HepG2 (cell line): Measurements from ENCODE around the gene CCDC174. TPM values are rescaled to one million over a fixed set of nuclear protein-coding genes. Genes with fewer than 3 reads are reported as not detected.

Experiments used
- ATAC-seq: fragments of 200-7000 bp; cut with Tn5 transposase; 3 replicates; pipeline ENCODE4 v1.9.1; 2020; ENCODE audit warnings: mild to moderate bottlenecking, moderate library complexity
- BruUV-seq: library from RNA; stranded (reverse); fragments of 400-500 nt; replicated peaks from 2 replicates; lab custom pipeline; 2021; lab: Mats Ljungman, UMichigan
- CTCF ChIA-PET: fragments of 300-600 bp; formaldehyde crosslinking; extraction: SDS; loops from one replicate; lab custom pipeline; 2021; ENCODE audit warnings: low total read pairs, inconsistent platforms, low intra/inter-chr PET ratio; lab: Yijun Ruan, JAX
- POLR2A ChIA-PET: fragments of 350-600 bp; sonication (Branson Sonifier 250); formaldehyde crosslinking; loops from one replicate; lab custom pipeline; 2020; ENCODE audit warnings: antibody characterized with exemption, inconsistent platforms; lab: Yijun Ruan, JAX
- DNase-seq: peaks from one replicate; pipeline ENCODE4 v3.0.0-alpha.2; 2015; ENCODE audit warnings: low spot score
- FAIRE-seq: peaks from 3 replicates; lab custom pipeline; 2011; peaks lifted over from hg19 to GRCh38; lab: Jason Lieb, UNC
- H2AFZ ChIP-seq: one replicate; pipeline ENCODE4 v1.6.1; 2011; ENCODE audit warnings: low read length, inconsistent platforms
- H3K27ac ChIP-seq: fragments of 300-600 bp; 3 replicates; pipeline ENCODE4 v1.8.0; 2011; ENCODE audit warnings: mixed run types, mild to moderate bottlenecking, mixed read lengths, low read length, inconsistent platforms; ENCODE audit not compliant: insufficient read depth; ENCODE audit errors: extremely low read length
- H3K27me3 ChIP-seq, 2 experiments: fragments of 200-600 bp in 1 of 2; 2 replicates in 1 of 2; 3 replicates in 1 of 2; pipeline versions ENCODE4 v1.6.0 to v1.8.0; 2011; ENCODE audit warnings: low read length in 2 of 2, mild to moderate bottlenecking in 2 of 2, moderate library complexity in 2 of 2, inconsistent platforms in 1 of 2; ENCODE audit not compliant: insufficient read depth in 2 of 2, control insufficient read depth in 1 of 2
- H3K36me3 ChIP-seq, 2 experiments: fragments of 200-600 bp in 1 of 2; replicated peaks in 1 of 2; 2 replicates in 1 of 2; 3 replicates in 1 of 2; pipeline versions ENCODE4 v1.5.1 to v1.8.0; 2011; ENCODE audit warnings: low read length in 2 of 2, inconsistent platforms in 1 of 2; ENCODE audit not compliant: insufficient read depth in 2 of 2, control insufficient read depth in 1 of 2
- H3K4me1 ChIP-seq: 2 replicates; pipeline ENCODE4 v1.5.1; 2012; ENCODE audit warnings: low read length, inconsistent platforms; ENCODE audit not compliant: insufficient read depth
- H3K4me2 ChIP-seq: 2 replicates; pipeline ENCODE4 v1.6.0; 2011; ENCODE audit warnings: low read depth, low read length, inconsistent platforms
- H3K4me3 ChIP-seq, 3 experiments: fragments of 200-600 bp in 1 of 3; sonication (generic), shearing (Covaris generic) in 1 of 3; replicated peaks in 1 of 3; 2 replicates each; pipeline ENCODE4 v1.5.1; 2011 to 2016; ENCODE audit warnings: low read length in 3 of 3, inconsistent platforms in 2 of 3, low read depth in 2 of 3, mild to moderate bottlenecking in 2 of 3, control low read depth in 1 of 3, mixed read lengths in 1 of 3; ENCODE audit not compliant: insufficient read depth in 1 of 3
- H3K79me2 ChIP-seq: one replicate; pipeline ENCODE4 v1.6.1; 2011; ENCODE audit warnings: low read length, inconsistent platforms; ENCODE audit not compliant: insufficient read depth
- H3K9ac ChIP-seq: 2 replicates; pipeline ENCODE4 v1.6.0; 2011; ENCODE audit warnings: mild to moderate bottlenecking, low read depth, low read length, inconsistent platforms; ENCODE audit not compliant: insufficient read depth
- H3K9me3 ChIP-seq: 2 replicates; pipeline ENCODE4 v1.5.1; 2012; ENCODE audit warnings: mild to moderate bottlenecking, low read length
- H4K20me1 ChIP-seq: 2 replicates; pipeline ENCODE4 v1.6.0; 2011; ENCODE audit warnings: inconsistent platforms, mild to moderate bottlenecking, low read length, moderate library complexity; ENCODE audit not compliant: insufficient read depth
- HBP1 ChIP-seq: IDR thresholded peaks from 2 replicates; pipeline ENCODE4 v1.6.1; 2016; ENCODE audit warnings: low read depth, control low read depth
- JUND ChIP-seq: sonication (generic); formaldehyde crosslinking; IDR thresholded peaks from 2 replicates; pipeline ENCODE4 v1.8.0; 2022; ENCODE audit warnings: mild to moderate bottlenecking, missing genetic modification reagents
- ONECUT2 ChIP-seq: sonication (generic); formaldehyde crosslinking; IDR thresholded peaks from 2 replicates; pipeline ENCODE4 v1.4.0; 2020; ENCODE audit warnings: missing genetic modification reagents
- TAF1 ChIP-seq: sonication (generic); formaldehyde crosslinking; IDR thresholded peaks from 2 replicates; pipeline ENCODE4 v1.4.0; 2020; ENCODE audit warnings: missing genetic modification reagents
- TSC22D2 ChIP-seq: sonication (generic); formaldehyde crosslinking; IDR thresholded peaks from 2 replicates; pipeline ENCODE4 v1.5.1; 2020; ENCODE audit warnings: missing genetic modification reagents, mild to moderate bottlenecking, borderline replicate concordance
- ZNF629 ChIP-seq: sonication (generic); formaldehyde crosslinking; conservative IDR thresholded peaks from 2 replicates; pipeline ENCODE4 v1.5.0; 2020; ENCODE audit warnings: missing genetic modification reagents
- ZNF7 ChIP-seq: IDR thresholded peaks from 2 replicates; pipeline ENCODE4 v1.6.1; 2016; ENCODE audit warnings: missing biosample characterization, missing genetic modification reagents
- WGBS: methylation state at CpG from one replicate; pipeline ENCODE4 v1.1.6; 2017; ENCODE audit warnings: low lambda C conversion rate; 5-methylcytosine and 5-hydroxymethylcytosine counted together
- in situ Hi-C: cut with HindIII; loops from 2 replicates; pipeline ENCODE4 v1.10.0; 2017; ENCODE audit warnings: low pct_unique_long_range_greater_than_20kb; ENCODE audit not compliant: extremely low pct_ligation_motif_present
- intact Hi-C: fragments of 100-400 bp; cut with micrococcal nuclease; formaldehyde crosslinking; loops from one replicate; pipeline ENCODE4 v1.10.0; 2022; ENCODE audit not compliant: unreplicated experiment
- polyA plus RNA-seq, 8 experiments: library from polyadenylated mRNA; depleted of rRNA in 3 of 8; stranded (reverse) in 7 of 8; unstranded in 1 of 8; fragments of >200 nt; fragmentation: Illumina TruSeq in 4 of 8; extraction: Trizol in 4 of 8; gene quantifications; 2 replicates each; pipeline versions ENCODE4 v1.2.1 to v1.2.3, GENCODE V29; 2011 to 2016; ENCODE audit warnings: low read depth in 4 of 8, missing spikeins in 1 of 8, mixed read lengths in 1 of 8; ENCODE audit not compliant: insufficient read depth in 1 of 8
- total RNA-seq, 5 experiments: library from RNA; depleted of rRNA; stranded (reverse); fragments of >200 nt; fragmentation: Illumina TruSeq; extraction: Trizol; gene quantifications; 2 replicates each; pipeline ENCODE4 v1.2.3, GENCODE V29; 2016; ENCODE audit warnings: low read depth in 1 of 5

The CCDC174 gene
- total and polyA plus RNA-seq, 2 of the 13 experiments (the other 11 are each of a cell fraction or from before 2014, with no cell fraction given) = 5.4 to 11.0 TPM

GRCh38 chr3:14703128-14703750 is 51.7 kb downstream of the CCDC174 start:
- Histone ChIP-seq H4K20me1 (no peaks in the 10 kb centered on the region), H3K36me3 (no peaks in the 10 kb centered on the region), H2AFZ (no peak overlapping the region), H3K9ac (no peak overlapping the region), H3K9me3 (no peaks in the 10 kb centered on the region), H3K4me3 (no peak overlapping the region), H3K4me2 (no peak overlapping the region), H3K79me2 (no peaks in the 10 kb centered on the region), H3K4me1 (no peaks in the 10 kb centered on the region), H3K27me3 (no peaks in the 10 kb centered on the region; a peak in 1 of 5 replicates), H3K27ac (no peak overlapping the region)
- ATAC-seq = no peak
- BruUV-seq = no TSS peak
- no peak for TF ChIP-seq ONECUT2 (CRISPR knock-in tag)
- peak; percentile 55; the same call in 1 of the 2 replicates for TF ChIP-seq ZNF629 (CRISPR knock-in tag)
- in situ Hi-C loops (no loop called here), intact Hi-C loops (loop anchor here (5.0 kb wide), 1 partner anchor 904 kb away; no protein-coding TSS in a partner anchor)
- no peak for FAIRE-seq
- 33% methylated on average over 6 of the region's 9 CpGs for WGBS
- DNase-seq = no peak
- POLR2A ChIA-PET = no interaction called here
- CTCF ChIA-PET = no interaction called here

- intact Hi-C loops = loop anchor here (5.0 kb wide), 1 partner anchor 904 kb away; no protein-coding TSS in a partner anchor
- TF ChIP-seq JUND = no peak
- no peak for TF ChIP-seq TSC22D2
- no peak for TF ChIP-seq HBP1 (CRISPR knock-in tag)
- TF ChIP-seq ZNF7 (CRISPR knock-in tag) = no peak
- no peak for TF ChIP-seq TAF1 (CRISPR knock-in tag)
- H3K36me3 ChIP-seq = no peaks in the 10 kb centered on the region
- BruUV-seq = no TSS peak
- ChIA-PET CTCF (no interaction called here), POLR2A (no interaction called here)
- no peaks in the 10 kb centered on the region for H3K4me1 ChIP-seq
- no peaks in the 10 kb centered on the region for H4K20me1 ChIP-seq
- WGBS = 75% methylated on average over 1 of the region's 3 CpGs
- no peaks in the 10 kb centered on the region for H3K9me3 ChIP-seq
- no peak overlapping the region for H3K4me2 ChIP-seq
- DNase-seq (no peak), FAIRE-seq (no peak), ATAC-seq (no peak)
- H3K79me2 ChIP-seq = no peaks in the 10 kb centered on the region
- in situ Hi-C loops = no loop called here
- no peak overlapping the region for H2AFZ ChIP-seq
- H3K27me3 ChIP-seq = no peaks in the 10 kb centered on the region; a peak in 1 of 5 replicates
- no peak overlapping the region for H3K27ac ChIP-seq
- no peak overlapping the region for H3K9ac ChIP-seq
- H3K4me3 ChIP-seq = no peak overlapping the region
Measured at GRCh38 chr3:14703791-14704190, 52.2 kb downstream of the CCDC174 start.
